ENCODE measurements around the gene SPOCK1. TPM values are rescaled to one million over a fixed set of nuclear protein-coding genes. Genes with fewer than 3 reads are reported as not detected.

The SPOCK1 gene
- total RNA-seq, 1 experiment from 2014 or later, result 9.8 TPM

- Histone ChIP-seq H3K9me2 (replicated peaks; ENCODE audit: low read length) (no peaks in the 10 kb centered on the region), H3K36me3 (ENCODE audit: low read depth, low read length) (no peaks in the 10 kb centered on the region), H3K4me1 (ENCODE audit: insufficient read depth, low read length) (no peaks in the 10 kb centered on the region), H4K20me1 (ENCODE audit: low read length) (no peaks in the 10 kb centered on the region), H3K4me3 (ENCODE audit: low read length) (no peak overlapping the region), H3K9ac (ENCODE audit: low read length) (no peak overlapping the region), H3K27me3 (ENCODE audit: low read length) (no peaks in the 10 kb centered on the region), H3K9me3 (ENCODE audit: low read length) (no peaks in the 10 kb centered on the region), H3K4me2 (ENCODE audit: low read length) (no peak overlapping the region), H3K79me2 (ENCODE audit: low read length) (no peaks in the 10 kb centered on the region), H2AFZ (ENCODE audit: low read length) (no peak overlapping the region), H3F3A (ENCODE audit: low read length, unreplicated experiment) (no peaks in the 10 kb centered on the region), H3K27ac (ENCODE audit: low read length) (no peak overlapping the region)
- POLR2A ChIA-PET (ENCODE audit: unreplicated experiment), result no interaction called here
- DNase-seq (no peak), ATAC-seq (no peak)
- BruUV-seq (replicated peaks), result no TSS peak
- CTCF ChIA-PET, result no interaction called here
- TF ChIP-seq EZH2phosphoT487 (IDR thresholded peaks at IDR 0.05; ENCODE audit: borderline replicate concordance, low read length), result no peak
- TF ChIP-seq CTCF (conservative IDR thresholded peaks at IDR 0.05; ENCODE audit: low read depth, low read length), result no peak
- no peak for TF ChIP-seq EZH2 (IDR thresholded peaks at IDR 0.05; ENCODE audit: low read length, unreplicated experiment)
- intact Hi-C loops (cut with micrococcal nuclease), result no loop called here
These were observed 322.5 kb downstream of the SPOCK1 start for GRCh38 chr5:137176609-137177008.

GRCh38 chr5:137176126-137176525 lies 323.0 kb downstream of the SPOCK1 start:
- intact Hi-C loops (cut with micrococcal nuclease), result no loop called here
- H3K9me2 ChIP-seq (replicated peaks; ENCODE audit: low read length), result no peaks in the 10 kb centered on the region
- no TSS peak for BruUV-seq (replicated peaks)
- no peak overlapping the region for H3K4me2 ChIP-seq (ENCODE audit: low read length)
- no peaks in the 10 kb centered on the region for H3K36me3 ChIP-seq (ENCODE audit: low read depth, low read length)
- H3K27ac ChIP-seq (ENCODE audit: low read length), result no peak overlapping the region
- no peaks in the 10 kb centered on the region for H3K27me3 ChIP-seq (ENCODE audit: low read length)
- no peaks in the 10 kb centered on the region for H4K20me1 ChIP-seq (ENCODE audit: low read length)
- no peaks in the 10 kb centered on the region for H3K4me1 ChIP-seq (ENCODE audit: insufficient read depth, low read length)
- no peaks in the 10 kb centered on the region for H3K79me2 ChIP-seq (ENCODE audit: low read length)
- DNase-seq, result no peak
- no peak for ATAC-seq
- no peak overlapping the region for H3K9ac ChIP-seq (ENCODE audit: low read length)
- ChIA-PET POLR2A (ENCODE audit: unreplicated experiment) (no interaction called here), CTCF (no interaction called here)
- H3K9me3 ChIP-seq (ENCODE audit: low read length), result no peaks in the 10 kb centered on the region
- H2AFZ ChIP-seq (ENCODE audit: low read length), result no peak overlapping the region
- no peaks in the 10 kb centered on the region for H3F3A ChIP-seq (ENCODE audit: low read length, unreplicated experiment)
- H3K4me3 ChIP-seq (ENCODE audit: low read length), result no peak overlapping the region
- TF ChIP-seq EZH2 (IDR thresholded peaks at IDR 0.05; ENCODE audit: low read length, unreplicated experiment) (no peak), EZH2phosphoT487 (IDR thresholded peaks at IDR 0.05; ENCODE audit: borderline replicate concordance, low read length) (no peak), CTCF (conservative IDR thresholded peaks at IDR 0.05; ENCODE audit: low read depth, low read length) (no peak)

GRCh38 chr5:137174196-137174595 lies 324.9 kb downstream of the SPOCK1 start:
- POLR2A ChIA-PET (ENCODE audit: unreplicated experiment), result no interaction called here
- intact Hi-C loops (cut with micrococcal nuclease), result no loop called here

More at GRCh38 chr5:137174196-137174595, 324.9 kb downstream of the SPOCK1 start:
- Histone ChIP-seq H3K4me1 (ENCODE audit: insufficient read depth, low read length) (no peaks in the 10 kb centered on the region), H3K9me3 (ENCODE audit: low read length) (no peaks in the 10 kb centered on the region), H3F3A (ENCODE audit: low read length, unreplicated experiment) (no peaks in the 10 kb centered on the region), H3K4me2 (ENCODE audit: low read length) (no peak overlapping the region), H3K9me2 (replicated peaks; ENCODE audit: low read length) (no peaks in the 10 kb centered on the region), H3K27me3 (ENCODE audit: low read length) (no peaks in the 10 kb centered on the region), H3K79me2 (ENCODE audit: low read length) (no peaks in the 10 kb centered on the region), H4K20me1 (ENCODE audit: low read length) (no peaks in the 10 kb centered on the region), H3K4me3 (ENCODE audit: low read length) (no peak overlapping the region), H3K9ac (ENCODE audit: low read length) (no peak overlapping the region), H2AFZ (ENCODE audit: low read length) (no peak overlapping the region), H3K27ac (ENCODE audit: low read length) (no peak overlapping the region), H3K36me3 (ENCODE audit: low read depth, low read length) (no peaks in the 10 kb centered on the region)
- DNase-seq (no peak), ATAC-seq (no peak)
- no TSS peak for BruUV-seq (replicated peaks)
- CTCF ChIA-PET, result no interaction called here
- no peak for TF ChIP-seq EZH2phosphoT487 (IDR thresholded peaks at IDR 0.05; ENCODE audit: borderline replicate concordance, low read length)
- no peak for TF ChIP-seq CTCF (conservative IDR thresholded peaks at IDR 0.05; ENCODE audit: low read depth, low read length)
- no peak for TF ChIP-seq EZH2 (IDR thresholded peaks at IDR 0.05; ENCODE audit: low read length, unreplicated experiment)
